Activated T-cell treated with anti-CD3 and anti-CD28 coated beads for 1 hour (primary cell): ENCODE measurements around the gene EPB41L3.
"Not testable (repeated sequence)": the region's sequence is repeated elsewhere in the genome, so short reads cannot be mapped to it uniquely, and the experiment has no call there.

Experiments
- DNase-seq: peaks from one replicate; pipeline ENCODE4 v3.0.0-alpha.2; 2020; ENCODE audit warnings: low read depth

EPB41L3 gene

GRCh38 chr18:5543773-5544389 is at the start of gene EPB41L3:
EPB41L3 (minus strand) TSS chr18:5543997; CDS start chr18:5489183, 54,814 bp downstream.
- no peak for DNase-seq

GRCh38 chr18:5588529-5588928 is 44.7 kb upstream of the EPB41L3 start:
- DNase-seq = no peak

GRCh38 chr18:5585653-5586052 is 41.9 kb upstream of the EPB41L3 start:
- DNase-seq = no peak

GRCh38 chr18:5584746-5585417 is 41.1 kb upstream of the EPB41L3 start:
- no peak for DNase-seq

GRCh38 chr18:5582849-5583681 is 39.3 kb upstream of the EPB41L3 start:
- no peak for DNase-seq

- DNase-seq = no peak
Measured at GRCh38 chr18:5582076-5582475, 38.3 kb upstream of the EPB41L3 start.

GRCh38 chr18:5574843-5575242 is 31.0 kb upstream of the EPB41L3 start:
- no peak for DNase-seq

GRCh38 chr18:5571666-5572065 is 27.9 kb upstream of the EPB41L3 start:
- no peak for DNase-seq

- DNase-seq = not testable (repeated sequence)
Measured at GRCh38 chr18:5570613-5571012, 26.8 kb upstream of the EPB41L3 start.

GRCh38 chr18:5568416-5568815 is 24.6 kb upstream of the EPB41L3 start:
- no peak for DNase-seq

GRCh38 chr18:5558851-5559250 is 15.1 kb upstream of the EPB41L3 start:
- no peak for DNase-seq

GRCh38 chr18:5556310-5556974 is 12.6 kb upstream of the EPB41L3 start:
- DNase-seq = no peak

- no peak for DNase-seq
Measured at GRCh38 chr18:5554629-5555028, 10.8 kb upstream of the EPB41L3 start.

GRCh38 chr18:5546660-5547059 is 2.9 kb upstream of the EPB41L3 start:
- no peak for DNase-seq

GRCh38 chr18:5543036-5543680 is 639 bp downstream of the EPB41L3 start:
- DNase-seq = no peak

- DNase-seq = no peak
Measured at GRCh38 chr18:5542515-5543035, 1.2 kb downstream of the EPB41L3 start.

- no peak for DNase-seq
Measured at GRCh38 chr18:5541644-5542043, 2.2 kb downstream of the EPB41L3 start.

GRCh38 chr18:5539391-5539790 is 4.4 kb downstream of the EPB41L3 start:
- DNase-seq = no peak

- no peak for DNase-seq
Measured at GRCh38 chr18:5538544-5538943, 5.3 kb downstream of the EPB41L3 start.

GRCh38 chr18:5537860-5538259 is 5.9 kb downstream of the EPB41L3 start:
- DNase-seq = no peak

- DNase-seq = no peak
Measured at GRCh38 chr18:5534845-5535244, 9.0 kb downstream of the EPB41L3 start.

- no peak for DNase-seq
Measured at GRCh38 chr18:5532066-5532465, 11.7 kb downstream of the EPB41L3 start.
